HG03280 (cell line): Measurements from ENCODE around the gene MGMT.

Source experiments
- ATAC-seq: cut with Tn5 transposase; IDR thresholded peaks from one replicate; pipeline ENCODE4 v1.9.1; 2021; ENCODE audit warnings: mild to moderate bottlenecking, moderate library complexity; ENCODE audit not compliant: unreplicated experiment

The MGMT gene

DNA sequence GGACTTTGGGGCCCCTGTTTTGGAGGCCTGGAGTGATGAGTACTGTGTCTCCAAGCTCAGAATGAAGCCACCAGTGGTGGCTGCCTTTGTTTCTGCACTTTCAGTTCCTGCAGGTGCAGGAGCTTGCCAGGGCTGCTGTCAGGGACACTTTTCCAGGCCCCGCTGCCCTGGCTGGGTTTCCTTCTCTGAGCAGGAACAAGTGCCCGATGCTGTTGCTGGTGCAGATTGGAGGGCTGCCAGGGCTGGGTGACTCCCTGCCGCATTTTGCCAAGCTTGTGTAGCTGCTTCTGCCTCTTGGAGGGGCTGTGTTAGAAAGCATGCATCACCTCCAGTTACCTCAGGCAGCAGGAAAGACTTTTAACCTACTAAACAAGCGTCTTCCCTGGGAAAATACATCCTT lies 211.1 kb downstream of the MGMT start:
- ATAC-seq, result no peak

DNA sequence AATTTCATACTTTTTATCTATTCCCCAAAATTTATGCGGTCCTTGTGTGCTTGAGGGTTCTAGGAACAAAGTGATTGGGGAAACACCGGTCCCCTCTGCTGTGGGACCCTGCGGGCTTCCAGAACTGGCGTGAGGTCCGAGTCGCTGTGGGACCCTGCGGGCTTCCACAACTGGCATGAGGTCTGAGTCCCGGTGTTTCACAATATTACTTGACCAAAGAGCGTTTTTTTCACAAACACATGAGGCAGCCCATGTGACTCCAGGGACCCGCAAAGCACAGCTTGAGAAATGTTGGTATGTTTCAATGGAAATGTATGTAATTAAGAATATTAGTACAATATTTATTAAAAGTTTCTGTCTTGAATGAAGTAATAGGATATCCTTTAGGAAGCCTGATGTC lies 212.2 kb downstream of the MGMT start:
- no peak for ATAC-seq

DNA sequence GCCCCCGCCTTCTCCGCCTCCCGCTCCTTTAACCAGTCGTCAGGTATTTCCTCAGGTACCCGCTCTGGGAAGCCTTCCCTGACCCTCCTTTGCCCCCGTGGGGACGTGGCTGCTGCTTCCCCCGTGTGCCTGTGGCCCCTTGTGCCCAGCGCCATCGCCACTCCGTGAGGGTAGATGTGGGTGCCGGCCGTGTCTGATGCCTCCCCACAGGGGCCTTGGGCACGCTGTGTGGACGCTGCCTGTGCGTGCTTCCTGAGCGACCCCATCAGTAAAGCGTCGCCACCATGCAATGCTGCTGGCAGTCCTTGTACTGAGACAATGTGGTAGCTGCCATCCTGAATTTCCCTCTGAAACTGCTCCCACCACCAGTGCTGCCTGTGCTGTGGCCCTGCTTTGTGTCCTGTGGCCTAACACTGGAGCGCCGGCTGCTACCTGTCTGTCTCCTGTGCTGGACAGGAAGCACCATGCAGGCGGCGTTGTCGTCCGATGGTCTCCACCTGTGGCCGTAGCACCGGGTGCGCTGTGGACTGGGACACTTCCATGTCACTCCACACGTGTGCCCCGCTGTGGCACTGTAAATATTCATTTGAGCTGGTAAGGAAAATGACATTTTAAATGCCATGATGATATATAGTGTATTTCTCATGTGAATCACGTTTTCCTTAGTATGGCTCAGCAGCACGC lies 213.8 kb downstream of the MGMT start:
- ATAC-seq, result no peak

DNA sequence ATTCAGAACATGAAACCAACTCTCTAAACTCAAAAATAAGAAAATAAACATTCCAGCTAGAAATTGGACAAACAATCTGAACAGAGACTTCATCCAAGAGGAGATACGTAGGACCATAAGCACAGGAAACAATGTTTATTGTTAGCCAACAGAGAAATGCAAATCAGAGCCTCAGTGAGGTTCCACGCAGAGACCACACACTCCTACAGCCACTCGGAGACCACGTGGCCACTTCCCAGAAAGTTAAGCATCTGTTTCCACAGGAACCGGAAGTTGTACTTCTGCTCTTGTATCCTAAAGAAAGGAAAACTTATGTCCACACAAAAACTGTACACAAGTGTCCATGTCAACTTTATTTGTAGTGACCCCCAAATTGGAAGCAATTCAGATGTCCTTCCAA lies 214.8 kb downstream of the MGMT start:
- no peak for ATAC-seq

DNA sequence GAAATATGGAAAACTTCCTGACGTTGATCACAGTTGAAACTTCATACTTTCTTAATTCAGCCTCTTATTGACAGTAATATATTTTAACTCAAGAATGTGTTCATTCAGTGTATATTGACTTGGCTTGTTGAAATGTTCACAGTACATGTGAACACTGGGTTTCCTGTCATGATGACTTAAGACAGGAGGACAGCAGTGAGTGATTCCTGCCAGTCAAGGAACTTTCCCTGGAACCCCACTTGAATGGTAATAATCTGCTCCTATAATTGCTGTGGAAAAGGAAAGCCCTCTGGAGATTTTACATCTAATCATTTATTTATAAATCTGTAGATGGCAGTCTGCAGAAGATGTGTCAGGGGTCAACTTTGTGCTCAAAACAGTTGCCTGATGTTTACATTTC lies 216.5 kb downstream of the MGMT start:
- no peak for ATAC-seq

DNA sequence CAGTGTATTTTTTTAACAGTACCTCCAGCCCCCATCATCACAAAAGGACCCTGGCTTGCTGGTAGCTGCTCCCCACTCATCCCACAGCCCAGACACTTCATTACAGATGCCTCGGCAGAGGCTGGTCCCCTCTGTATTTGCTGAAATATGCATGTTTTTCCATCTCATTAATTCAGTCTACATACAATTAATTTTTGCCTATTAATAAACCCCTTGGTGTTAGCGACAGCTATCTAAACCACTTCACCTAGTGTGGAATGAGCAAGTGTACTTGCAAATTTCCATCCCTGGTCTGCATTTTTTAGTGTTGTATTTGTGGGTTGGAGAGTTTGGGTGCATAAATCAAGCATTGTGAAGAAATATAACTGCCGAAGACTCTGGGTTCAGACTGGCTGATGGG lies 216.9 kb downstream of the MGMT start:
- ATAC-seq, result no peak

DNA sequence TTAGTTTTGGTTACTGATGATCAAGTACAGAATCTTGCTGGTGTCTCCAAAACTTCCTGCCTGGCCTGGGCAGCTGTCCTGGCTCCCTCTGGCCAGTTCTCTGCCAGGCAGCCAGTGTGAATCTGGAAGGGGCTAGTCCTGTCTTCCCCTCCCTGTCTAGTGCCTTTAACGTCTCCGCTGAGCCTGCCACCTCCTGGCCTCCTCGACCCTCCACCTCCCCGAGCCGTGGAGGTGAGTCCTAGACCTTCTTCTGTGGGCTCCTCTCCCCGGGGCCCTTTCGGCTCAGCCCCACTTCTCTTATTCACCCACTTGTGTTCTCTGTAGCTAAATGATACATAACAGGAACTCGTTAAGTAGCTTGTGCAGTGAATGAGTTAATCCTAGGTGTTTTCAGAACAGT lies 218.2 kb downstream of the MGMT start:
- no peak for ATAC-seq

DNA sequence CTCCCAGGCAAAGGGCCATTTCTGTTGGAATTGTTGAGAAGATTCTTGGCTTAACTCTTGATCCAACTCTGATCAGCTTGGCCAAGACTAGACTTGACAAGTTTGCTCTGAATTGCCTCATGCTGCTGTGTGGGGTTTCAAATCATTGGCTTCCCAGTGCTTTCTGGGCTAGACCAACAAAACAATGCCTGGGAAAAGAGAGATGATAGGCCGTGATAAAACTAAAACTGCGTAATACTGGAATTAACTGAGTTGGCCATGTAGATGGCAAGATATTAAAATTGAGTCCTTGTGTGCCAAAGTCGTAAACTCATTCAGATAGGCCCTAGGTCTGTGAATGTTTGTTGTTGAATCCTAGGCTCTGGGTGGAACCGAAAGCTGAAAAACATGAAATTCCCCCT lies 222.6 kb downstream of the MGMT start:
- no peak for ATAC-seq

DNA sequence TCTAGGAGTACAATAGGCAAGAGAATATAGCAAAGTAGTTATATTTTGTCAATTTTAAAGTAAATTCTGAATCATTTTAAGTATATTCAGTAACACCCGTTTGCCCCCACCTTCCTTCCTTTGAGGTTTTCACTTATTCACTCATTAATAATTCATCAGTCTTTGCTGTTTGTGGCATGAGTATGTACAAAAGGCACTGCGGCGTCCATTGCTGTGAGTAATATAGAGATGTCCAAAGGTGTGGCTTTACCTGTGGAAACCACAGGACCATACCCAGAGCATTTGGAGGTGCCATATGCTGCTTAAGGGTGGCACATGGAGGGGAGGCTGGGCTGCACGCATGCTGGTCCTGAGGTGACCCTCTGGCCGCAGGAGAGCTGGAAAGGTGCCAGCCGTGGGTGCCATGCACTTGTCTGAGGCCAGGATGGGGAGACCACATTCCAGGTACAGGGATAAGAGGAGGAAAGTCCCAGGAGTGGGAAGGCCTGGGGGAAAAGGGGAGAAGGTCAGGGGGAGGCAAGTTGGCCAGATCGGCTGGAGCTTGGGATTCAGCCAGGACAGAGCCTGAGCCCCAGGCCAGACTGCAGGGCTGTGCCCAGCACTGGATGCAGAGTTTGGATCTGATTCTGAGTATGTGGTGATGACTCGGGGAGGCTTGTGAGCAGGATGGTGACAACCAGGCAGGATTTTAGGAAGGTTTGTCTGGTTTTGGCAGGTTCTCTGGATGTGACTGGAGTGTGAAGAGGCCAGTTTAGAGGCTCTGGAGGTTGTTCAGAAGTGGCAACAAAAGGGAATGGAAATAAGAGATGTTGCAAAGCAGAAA lies 223.4 kb downstream of the MGMT start:
- no peak for ATAC-seq

DNA sequence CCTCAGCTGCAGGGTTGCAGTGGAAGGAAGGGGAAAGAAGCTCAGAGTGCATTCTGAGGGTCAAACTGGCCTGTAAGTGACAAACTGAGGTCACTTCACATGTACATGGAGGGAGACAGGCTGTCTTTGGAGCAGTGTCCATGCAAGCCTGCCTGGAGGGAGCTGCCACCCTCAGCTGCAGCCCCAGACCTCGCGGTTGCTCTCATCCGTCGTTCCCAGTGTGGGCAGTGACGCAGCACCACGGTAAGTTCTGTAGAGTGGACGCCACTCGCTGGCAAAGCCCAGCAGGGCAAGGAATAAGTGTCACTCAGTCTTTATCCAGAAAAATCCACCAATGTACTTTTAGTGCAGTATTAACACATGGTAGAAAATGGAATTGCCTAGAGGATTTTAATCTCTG lies 225.7 kb downstream of the MGMT start:
- ATAC-seq, result no peak

DNA sequence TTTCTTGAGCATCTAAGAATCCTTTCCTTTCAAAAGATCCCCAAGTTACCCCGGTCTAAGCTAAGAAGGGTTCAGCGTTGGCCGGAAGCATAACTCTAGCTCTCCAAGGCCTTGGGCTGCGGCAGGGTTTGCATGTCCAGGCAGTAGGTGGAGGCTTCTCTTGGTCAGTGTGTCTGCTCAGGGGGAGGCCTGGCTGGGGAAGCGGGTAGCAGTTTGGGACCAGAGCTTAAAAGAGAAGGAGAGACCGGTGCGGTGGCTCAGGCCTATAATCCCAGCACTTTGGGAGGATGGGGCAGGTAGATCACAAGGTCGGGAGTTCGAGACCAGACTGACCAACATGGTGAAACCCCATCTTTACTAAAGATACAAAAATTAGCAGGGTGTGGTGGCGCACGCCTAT lies 226.3 kb downstream of the MGMT start:
- ATAC-seq, result no peak

DNA sequence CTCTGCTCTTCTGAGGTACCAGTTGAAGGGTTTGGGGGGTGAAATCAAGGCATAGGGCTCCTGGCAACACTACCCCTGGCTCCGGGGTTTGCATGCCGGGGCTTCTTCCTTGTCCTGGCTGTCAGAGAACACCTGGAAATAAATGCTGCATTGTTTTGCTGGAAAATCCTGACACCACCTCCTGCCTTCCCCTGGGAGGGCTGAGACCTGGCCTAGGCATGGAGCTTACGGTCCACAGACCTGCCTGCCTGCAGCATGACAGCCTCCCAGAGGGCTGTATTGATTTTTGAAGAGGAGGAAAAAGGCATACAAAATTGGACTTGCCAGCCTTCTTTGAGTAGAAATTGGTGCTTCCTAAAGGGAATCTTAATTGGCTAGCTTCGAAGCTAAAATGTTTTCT lies 227.1 kb downstream of the MGMT start:
- no peak for ATAC-seq

DNA sequence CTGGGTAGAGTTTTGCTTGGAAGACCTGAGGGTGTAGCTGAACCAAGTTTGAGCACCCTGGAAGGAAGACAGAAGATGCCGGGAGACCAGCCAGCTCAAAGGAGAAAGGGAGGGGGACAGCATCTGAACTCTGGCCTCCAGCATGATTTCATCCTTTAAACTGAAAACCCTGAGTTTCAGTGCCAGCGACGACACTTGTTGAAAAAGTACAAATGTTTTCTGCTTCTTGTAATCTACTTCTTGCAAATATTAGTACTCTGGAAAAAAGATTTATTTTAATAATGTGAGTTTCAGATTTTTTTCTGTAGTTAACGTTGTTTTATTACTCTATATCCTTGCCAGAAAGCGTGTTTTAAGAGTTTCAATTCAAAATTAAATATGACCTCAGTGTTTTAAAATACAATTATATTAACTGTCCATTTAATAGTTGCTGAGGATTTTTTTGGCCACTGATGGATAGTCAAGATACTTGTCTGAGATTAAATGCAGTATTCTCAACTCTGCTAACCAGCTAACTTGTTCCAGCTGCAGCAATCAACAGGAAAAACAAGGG lies 227.7 kb downstream of the MGMT start:
- ATAC-seq, result no peak

DNA sequence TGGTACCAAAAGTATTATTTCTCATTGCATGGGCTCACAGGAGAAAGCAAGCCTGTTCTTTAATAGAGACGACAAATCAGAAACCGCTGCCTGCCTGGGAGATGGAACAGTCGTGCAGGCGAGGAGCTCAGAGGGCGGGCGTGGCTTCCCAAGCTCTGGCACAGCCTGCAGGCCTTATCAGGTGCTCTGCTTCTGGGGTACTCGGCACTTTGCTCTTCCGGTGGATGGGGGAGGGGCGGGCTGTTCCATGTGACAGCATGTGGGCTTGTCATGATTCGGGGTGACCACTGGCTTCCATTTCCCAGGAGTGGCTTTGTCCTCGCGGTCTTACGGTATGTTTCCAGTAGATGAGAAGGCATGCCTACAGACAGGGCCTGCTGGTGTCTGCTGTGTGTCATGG lies 228.6 kb downstream of the MGMT start:
- no peak for ATAC-seq

DNA sequence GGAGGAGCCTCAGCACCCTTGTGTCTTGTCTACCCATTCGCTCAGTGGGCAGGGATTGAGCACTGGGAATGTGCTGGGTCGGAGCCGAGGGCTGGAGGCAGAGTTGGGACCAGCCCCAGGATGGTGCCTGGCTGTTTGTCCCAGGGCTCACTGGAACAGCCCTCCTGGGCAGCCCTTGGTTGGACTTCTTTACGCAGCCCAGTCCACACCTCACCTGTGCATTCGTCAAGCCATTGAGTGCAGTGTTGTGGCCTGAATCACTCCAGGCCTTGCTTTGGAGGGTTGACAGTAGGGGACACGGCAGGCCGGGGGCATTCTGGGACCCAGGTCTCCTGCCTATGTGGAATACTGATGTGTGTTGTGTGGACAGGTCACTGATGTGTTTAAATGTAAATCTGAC lies 229.6 kb downstream of the MGMT start:
- no peak for ATAC-seq

DNA sequence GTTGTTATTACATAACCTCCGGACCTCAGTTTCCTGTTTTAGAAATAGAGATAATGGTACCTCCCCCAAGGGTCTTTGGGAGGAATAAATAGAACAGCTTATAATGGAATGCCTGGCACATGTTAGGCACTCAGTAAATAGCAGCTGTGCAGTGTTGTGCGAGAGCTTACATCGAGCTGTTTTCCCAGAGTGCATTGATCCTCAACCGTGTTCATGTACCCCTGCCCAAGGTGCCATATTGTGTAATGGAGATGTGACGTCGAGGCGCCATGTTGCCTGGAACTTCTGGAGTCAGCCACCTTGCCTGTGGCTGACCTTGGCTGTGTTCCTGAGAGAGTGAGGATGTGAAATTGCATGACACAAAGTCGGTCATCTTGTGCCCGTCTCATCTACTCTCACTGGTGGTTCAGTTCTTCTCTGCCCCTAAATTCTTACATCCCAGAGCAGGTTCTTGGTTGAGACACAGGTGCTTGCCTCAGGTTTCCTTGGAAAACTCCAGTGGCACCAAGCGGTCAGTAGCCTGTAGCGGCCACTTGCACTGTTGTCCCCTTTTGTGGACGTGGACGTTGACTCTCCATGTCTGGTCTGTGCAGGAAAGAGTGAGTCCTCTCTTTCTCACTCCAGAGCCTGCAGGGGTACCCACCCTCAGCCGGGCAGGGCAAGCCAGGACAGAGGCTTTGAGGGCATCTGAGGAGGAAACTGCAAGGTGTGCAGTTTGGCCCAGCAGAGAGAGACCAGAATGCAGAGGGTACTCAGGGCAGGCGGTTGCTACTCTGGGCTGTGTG lies 230.6 kb downstream of the MGMT start:
- no peak for ATAC-seq

DNA sequence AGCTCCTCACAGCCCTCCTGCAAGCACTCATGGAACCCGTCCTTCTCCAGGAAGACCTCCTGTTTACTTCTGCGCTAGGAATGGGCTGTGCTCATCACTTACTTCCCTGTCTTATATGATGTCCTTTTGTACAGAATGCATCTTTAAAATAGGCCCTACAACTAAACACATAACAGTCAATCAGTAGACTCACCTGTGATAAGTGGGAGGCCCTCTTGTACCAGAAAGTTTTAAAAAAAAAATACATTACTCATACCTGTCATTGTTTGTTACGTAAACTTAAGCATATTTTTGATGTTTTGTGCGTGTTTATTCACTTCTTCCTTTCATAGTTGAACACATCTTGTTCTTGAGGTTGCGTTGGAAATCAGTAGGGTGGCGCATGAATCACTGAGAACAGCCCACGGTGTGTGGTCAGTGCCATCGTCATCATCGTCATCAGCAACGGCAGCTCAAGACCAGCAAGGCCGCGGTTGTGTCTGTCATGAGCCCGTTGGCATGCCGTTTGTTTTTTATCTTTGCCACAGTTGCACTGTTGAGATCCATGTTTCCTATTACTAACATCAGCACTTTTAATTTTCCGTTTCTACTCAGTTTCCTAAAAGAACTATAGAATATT lies 232.8 kb downstream of the MGMT start:
- ATAC-seq, result no peak

DNA sequence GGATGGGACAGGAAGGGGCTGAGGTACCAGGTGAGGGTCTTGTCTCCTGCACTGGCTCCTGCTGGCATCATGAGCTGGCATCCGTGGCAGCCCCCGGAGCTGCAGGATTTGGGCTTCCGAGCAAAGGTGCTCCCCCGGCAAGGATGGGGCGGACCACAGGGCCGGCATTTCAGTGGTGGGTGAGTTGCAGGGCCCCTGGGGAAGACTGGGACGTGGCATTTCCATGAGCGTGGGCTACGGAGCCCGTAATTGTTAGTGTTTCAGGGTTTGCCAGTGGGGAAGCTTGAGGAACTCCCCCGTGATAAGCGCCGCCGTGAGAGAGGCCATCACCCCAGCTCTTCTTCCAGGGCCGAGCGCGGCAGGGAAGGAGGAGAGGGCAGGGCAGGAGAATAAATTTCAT lies 235.6 kb downstream of the MGMT start:
- no peak for ATAC-seq

DNA sequence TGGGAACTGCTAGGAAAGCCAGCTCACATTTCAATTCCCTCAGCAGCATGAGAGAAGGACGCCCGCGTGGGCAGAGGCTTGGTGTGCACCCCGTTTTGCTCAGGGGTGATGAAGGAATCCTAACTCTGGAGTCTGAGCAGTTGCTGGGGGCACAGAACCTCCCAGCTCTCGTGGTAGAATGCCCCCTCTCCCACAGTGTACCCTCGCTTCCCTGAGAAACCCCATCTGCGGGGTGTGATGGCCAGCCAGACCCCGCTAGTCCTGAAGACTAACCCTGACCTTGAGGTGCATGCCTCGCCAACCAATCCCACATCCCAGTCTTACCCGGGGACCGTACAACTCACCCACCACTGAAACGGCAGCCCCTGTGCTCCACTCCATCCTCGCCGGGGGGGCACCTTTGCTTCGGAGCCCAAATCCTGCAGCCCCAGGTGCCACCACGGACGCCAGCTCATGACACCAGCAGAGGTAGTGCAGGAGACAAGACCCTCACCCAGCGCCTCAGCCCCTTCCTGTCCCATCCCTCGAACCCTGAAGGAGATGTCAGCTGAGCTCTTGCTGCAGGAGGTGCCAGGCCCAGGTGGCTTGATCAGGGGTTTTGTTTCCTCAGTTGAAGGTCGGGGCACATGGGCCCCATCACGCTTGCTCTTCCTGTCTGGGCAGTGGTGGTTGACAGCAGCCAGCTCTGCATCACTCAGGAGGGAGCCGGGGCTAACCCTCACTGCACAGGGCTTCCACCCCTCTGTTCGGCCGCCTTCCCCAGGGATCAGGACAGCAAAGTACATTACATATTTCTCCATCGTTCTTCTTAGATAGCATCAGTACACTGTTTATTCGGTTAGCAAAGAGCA lies 236.5 kb downstream of the MGMT start:
- ATAC-seq, result no peak

DNA sequence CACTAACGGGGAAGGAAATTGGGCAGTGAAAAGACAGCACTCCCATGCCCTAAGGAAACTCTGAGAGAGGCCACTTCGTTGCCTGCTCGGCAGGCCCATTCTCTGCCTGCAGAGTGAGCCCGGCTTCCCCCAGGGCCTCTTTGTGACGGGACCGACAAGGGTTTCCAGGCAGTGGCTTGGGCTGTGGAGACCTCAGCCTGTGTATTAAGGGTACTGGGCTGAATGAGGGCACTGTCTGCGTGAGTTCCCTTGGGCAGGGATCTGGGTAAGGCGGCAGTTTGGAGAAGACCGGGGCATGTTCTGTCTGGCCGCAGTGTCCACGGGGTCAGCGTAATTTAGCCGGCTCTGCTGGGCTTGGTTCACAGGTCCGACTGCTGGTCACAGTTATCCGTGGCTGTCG lies 237.2 kb downstream of the MGMT start:
- no peak for ATAC-seq
